Transverse colon (tissue), 4 donors: ENCODE measurements around the gene CHTF8. TPM values are rescaled to one million over a fixed set of nuclear protein-coding genes. Genes with fewer than 3 reads are reported as not detected.

ENCODE experiments used
- DNase-seq: peaks from one replicate; pipeline ENCODE4 v3.0.0-alpha.2; 2019
- H3K27ac ChIP-seq, 4 donors: fragments of 200-600 bp; sonication (generic); 2 replicates each; pipeline ENCODE4 v1.5.1; 2016 to 2018; ENCODE audit warnings: inconsistent platforms in 4 of 4
- H3K27me3 ChIP-seq: fragments of 200-600 bp; sonication (generic); 2 replicates; pipeline ENCODE4 v1.5.1; 2017; ENCODE audit warnings: inconsistent platforms
- H3K36me3 ChIP-seq, 4 donors: fragments of 200-600 bp; sonication (generic); 2 replicates each; pipeline ENCODE4 v1.5.1; 2017 to 2019; ENCODE audit warnings: inconsistent platforms in 4 of 4
- H3K4me1 ChIP-seq, 4 donors: fragments of 200-600 bp; sonication (generic); 2 replicates each; pipeline ENCODE4 v1.5.1; 2017 to 2020; ENCODE audit warnings: inconsistent platforms in 4 of 4
- H3K4me3 ChIP-seq, 4 donors: fragments of 200-600 bp; sonication (generic); 1 replicate in 1 of 4; 2 replicates in 3 of 4; pipeline versions ENCODE4 v1.5.1 to v1.6.1; 2017 to 2019; ENCODE audit warnings: inconsistent platforms in 4 of 4
- H3K9me3 ChIP-seq, 2 donors: fragments of 200-600 bp; sonication (generic); 2 replicates each; pipeline ENCODE4 v1.5.1; 2017 to 2019; ENCODE audit warnings: inconsistent platforms in 2 of 2
- CTCF ChIP-seq, 5 experiments: fragments of 200-600 bp in 3 of 5; fragments of 450-650 bp in 2 of 5; sonication (generic) in 3 of 5; IDR thresholded peaks; 1 replicate in 2 of 5; 2 replicates in 3 of 5; pipeline ENCODE4 v1.5.1; 2016 to 2017; ENCODE audit warnings: antibody characterized with exemption in 5 of 5, inconsistent platforms in 3 of 5, mild to moderate bottlenecking in 2 of 5, moderate library complexity in 1 of 5
- EP300 ChIP-seq: sonication (generic); formaldehyde crosslinking; IDR thresholded peaks from one replicate; pipeline ENCODE4 v1.6.1; 2017; ENCODE audit warnings: antibody characterized with exemption, low read depth
- POLR2A ChIP-seq: fragments of 450-650 bp; IDR thresholded peaks from one replicate; pipeline ENCODE4 v1.6.1; 2016; ENCODE audit warnings: antibody characterized with exemption, mild to moderate bottlenecking, moderate library complexity
- POLR2AphosphoS5 ChIP-seq, 3 donors: sonication (generic); formaldehyde crosslinking; IDR thresholded peaks; one replicate each; pipeline ENCODE4 v1.6.1; 2016; ENCODE audit warnings: antibody characterized with exemption in 3 of 3
- WGBS, 2 donors: methylation state at CpG; one replicate each; pipeline ENCODE4 v1.1.5; 2018; ENCODE audit warnings: low coverage in 1 of 2; 5-methylcytosine and 5-hydroxymethylcytosine counted together
- in situ Hi-C, 4 donors: fragments of 200-750 bp; cut with MboI; loops; one replicate each; pipeline versions ENCODE4 v1.15.0 to v1.15.1; 2017; ENCODE audit warnings: low sequenced_read_pairs in 3 of 4, low pct_ligation_motif_present in 1 of 4, low pct_unique_long_range_greater_than_20kb in 1 of 4
- intact Hi-C: fragments of 100-400 bp; cut with DNase I; formaldehyde crosslinking; loops from one replicate; pipeline ENCODE4 v1.15.1; 2023; ENCODE audit warnings: low total_unique reads
- total RNA-seq, 4 donors: library from RNA; depleted of rRNA; stranded (reverse); fragments of >200 nt; gene quantifications; one replicate each; pipeline ENCODE4 v1.1.0, GENCODE V29; 2016

The CHTF8 gene
- total RNA-seq, 4 donors from 2014 or later, result 49.2 to 207 (median 68.9) TPM

DNA sequence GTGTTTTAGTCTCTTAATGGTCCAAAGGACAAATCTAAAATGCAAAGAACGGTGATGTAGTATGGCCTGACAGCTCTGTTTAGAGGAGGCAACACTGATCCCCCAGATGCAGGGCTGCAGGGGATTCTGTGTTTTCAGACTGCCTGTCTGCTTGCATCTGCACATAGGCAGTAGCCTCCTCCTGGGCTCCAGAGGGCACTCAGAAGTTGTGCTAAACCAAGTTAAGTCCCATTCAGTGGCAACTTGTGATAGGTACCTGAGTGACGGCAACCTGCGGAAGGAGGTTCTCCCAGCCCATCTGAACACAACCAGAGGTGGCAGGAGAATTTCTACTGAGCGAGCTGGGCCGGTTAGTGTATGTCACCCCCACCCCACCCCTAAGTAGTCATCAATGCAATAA, 17.0 kb downstream of the CHTF8 start:
- TF ChIP-seq POLR2AphosphoS5 (IDR thresholded peaks at IDR 0.05) (no peak), EP300 (no peak), POLR2A (no peak), CTCF (IDR thresholded peaks at IDR 0.05) (no peak)
- Histone ChIP-seq H3K9me3 (no peaks in the 10 kb centered on the region), H3K4me3 (no peak overlapping the region), H3K4me1 (peaks cover 0 to 4% (median 0%) of the 10 kb centered on the region in 4 donors), H3K36me3 (peaks cover 0 to 44% (median 11%) of the 10 kb centered on the region in 4 donors), H3K27me3 (no peaks in the 10 kb centered on the region), H3K27ac (no peak overlapping the region)
- in situ Hi-C loops (loop anchor here in 1 of 4 donors (25.0 kb wide), 1 partner anchor 203 kb away; no protein-coding TSS in a partner anchor), intact Hi-C loops (no loop called here)
- no peak for DNase-seq
- WGBS, 2 donors, result 94 to 100% methylated on average over 1 to 5 of the region's 5 CpGs

GRCh38 chr16:69114976-69115355, 17.4 kb downstream of the CHTF8 start:
- H3K4me1 ChIP-seq, result peaks cover 0 to 4% (median 0%) of the 10 kb centered on the region in 4 donors
- H3K4me3 ChIP-seq, result no peak overlapping the region
- 94% methylated on average over 5 to 6 of the region's 6 CpGs for WGBS, 2 donors
- H3K27ac ChIP-seq, result no peak overlapping the region
- no peak for DNase-seq
- in situ Hi-C loops, result loop anchor here in 1 of 4 donors (25.0 kb wide), 1 partner anchor 203 kb away; no protein-coding TSS in a partner anchor
- peaks cover 0 to 40% (median 9%) of the 10 kb centered on the region in 4 donors for H3K36me3 ChIP-seq
- intact Hi-C loops, result no loop called here
- TF ChIP-seq POLR2A (no peak), POLR2AphosphoS5 (IDR thresholded peaks at IDR 0.05) (no peak), EP300 (no peak), CTCF (IDR thresholded peaks at IDR 0.05) (no peak)
- no peaks in the 10 kb centered on the region for H3K27me3 ChIP-seq
- no peaks in the 10 kb centered on the region for H3K9me3 ChIP-seq

DNA sequence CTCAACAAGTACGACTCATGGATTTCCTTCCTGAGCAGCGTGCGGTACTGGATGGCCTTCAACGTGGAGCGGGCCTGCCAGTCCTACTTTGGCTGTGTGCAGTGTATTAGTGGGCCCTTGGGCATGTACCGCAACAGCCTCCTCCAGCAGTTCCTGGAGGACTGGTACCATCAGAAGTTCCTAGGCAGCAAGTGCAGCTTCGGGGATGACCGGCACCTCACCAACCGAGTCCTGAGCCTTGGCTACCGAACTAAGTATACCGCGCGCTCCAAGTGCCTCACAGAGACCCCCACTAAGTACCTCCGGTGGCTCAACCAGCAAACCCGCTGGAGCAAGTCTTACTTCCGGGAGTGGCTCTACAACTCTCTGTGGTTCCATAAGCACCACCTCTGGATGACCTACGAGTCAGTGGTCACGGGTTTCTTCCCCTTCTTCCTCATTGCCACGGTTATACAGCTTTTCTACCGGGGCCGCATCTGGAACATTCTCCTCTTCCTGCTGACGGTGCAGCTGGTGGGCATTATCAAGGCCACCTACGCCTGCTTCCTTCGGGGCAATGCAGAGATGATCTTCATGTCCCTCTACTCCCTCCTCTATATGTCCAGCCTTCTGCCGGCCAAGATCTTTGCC, 17.9 kb downstream of the CHTF8 start:
- peaks cover 0 to 35% (median 6%) of the 10 kb centered on the region in 4 donors for H3K36me3 ChIP-seq
- in situ Hi-C loops, result loop anchor here in 1 of 4 donors (25.0 kb wide), 1 partner anchor 202 kb away; no protein-coding TSS in a partner anchor

More for the DNA sequence above, 17.9 kb downstream of the CHTF8 start:
- no peak for DNase-seq
- TF ChIP-seq CTCF (IDR thresholded peaks at IDR 0.05) (no peak), POLR2AphosphoS5 (IDR thresholded peaks at IDR 0.05) (no peak), EP300 (no peak), POLR2A (no peak)
- H3K27me3 ChIP-seq, result no peaks in the 10 kb centered on the region
- H3K9me3 ChIP-seq, result no peaks in the 10 kb centered on the region
- H3K4me3 ChIP-seq, result no peak overlapping the region
- 91% methylated on average over 24 of the region's 25 CpGs; no CpG with 5 or more reads in 1 of the 2 donors for WGBS, 2 donors
- H3K4me1 ChIP-seq, result peaks cover 0 to 4% (median 0%) of the 10 kb centered on the region in 4 donors
- intact Hi-C loops, result no loop called here
- H3K27ac ChIP-seq, result no peak overlapping the region
